GM10266 (cell line): ENCODE measurements around the gene ANKEF1.

Experiments
- DNase-seq: peaks from one replicate; pipeline ENCODE4 v3.0.0; 2012; ENCODE audit errors: extremely low spot score
- CTCF ChIP-seq: IDR thresholded peaks from 2 replicates; pipeline ENCODE4 v1.5.1; 2012; ENCODE audit warnings: mild to moderate bottlenecking, low read depth; ENCODE audit not compliant: control insufficient read depth, insufficient read depth; ENCODE audit errors: missing control alignments

ANKEF1 gene

GRCh38 chr20:10075606-10076005 is 40.8 kb downstream of the ANKEF1 start:
- no peak for TF ChIP-seq CTCF
- DNase-seq = no peak

- no peak for DNase-seq
- TF ChIP-seq CTCF = no peak
Observed at GRCh38 chr20:10076126-10077080, 41.6 kb downstream of the ANKEF1 start.

- no peak for DNase-seq
- peak; percentile 18 for TF ChIP-seq CTCF
Observed at GRCh38 chr20:10077081-10077471, 42.3 kb downstream of the ANKEF1 start.

GRCh38 chr20:10077886-10078285 is 43.1 kb downstream of the ANKEF1 start:
- no peak for TF ChIP-seq CTCF

GRCh38 chr20:10078403-10078802 is 43.6 kb downstream of the ANKEF1 start:
- DNase-seq = no peak
- TF ChIP-seq CTCF = no peak

More at GRCh38 chr20:10077886-10078285, 43.1 kb downstream of the ANKEF1 start:
- no peak for DNase-seq

GRCh38 chr20:10079964-10080363 is 45.2 kb downstream of the ANKEF1 start:
- DNase-seq = no peak
- no peak for TF ChIP-seq CTCF

- no peak for TF ChIP-seq CTCF
- no peak for DNase-seq
Observed at GRCh38 chr20:10080574-10080973, 45.8 kb downstream of the ANKEF1 start.
